Lung (tissue), 12 donors: ENCODE data around the gene NAALADL2. TPM values are rescaled to one million over a fixed set of nuclear protein-coding genes. Genes with fewer than 3 reads are reported as not detected.
"Not testable (repeated sequence)": the region's sequence is repeated elsewhere in the genome, so short reads cannot be mapped to it uniquely, and the experiment has no call there.

Source experiments
- ATAC-seq: fragments of 200-7000 bp; cut with Tn5 transposase; one replicate; pipeline ENCODE4 v1.9.1; 2020; ENCODE audit warnings: moderate number of reproducible peaks; ENCODE audit not compliant: insufficient read depth, low FRiP score
- DNase-seq, 3 donors: peaks; one replicate each; pipeline ENCODE4 v3.0.0-alpha.2; 2013 to 2017
- H3K27ac ChIP-seq, 2 donors: one replicate each; pipeline ENCODE4 v1.5.1; 2013; ENCODE audit warnings: mild to moderate bottlenecking in 2 of 2, moderate library complexity in 2 of 2, control low read depth in 1 of 2, inconsistent platforms in 1 of 2, low read depth in 1 of 2, low read length in 1 of 2
- H3K27me3 ChIP-seq, 3 donors: one replicate each; pipeline ENCODE4 v1.5.1; 2013; ENCODE audit warnings: low read length in 2 of 3; ENCODE audit not compliant: control insufficient read depth in 3 of 3, insufficient read depth in 3 of 3
- H3K36me3 ChIP-seq, 4 donors: one replicate each; pipeline ENCODE4 v1.5.1; 2013; ENCODE audit warnings: low read length in 4 of 4, mild to moderate bottlenecking in 1 of 4, moderate library complexity in 1 of 4; ENCODE audit not compliant: control insufficient read depth in 4 of 4, insufficient read depth in 4 of 4
- H3K4me1 ChIP-seq, 5 donors: one replicate each; pipeline ENCODE4 v1.5.1; 2013; ENCODE audit warnings: low read length in 5 of 5, mild to moderate bottlenecking in 2 of 5, moderate library complexity in 1 of 5; ENCODE audit not compliant: control insufficient read depth in 5 of 5, insufficient read depth in 5 of 5
- H3K4me3 ChIP-seq: one replicate; pipeline ENCODE4 v1.5.1; 2013; ENCODE audit warnings: mild to moderate bottlenecking, control low read depth, moderate library complexity
- H3K9ac ChIP-seq, 2 donors: one replicate each; pipeline ENCODE4 v1.5.1; 2013; ENCODE audit warnings: low read length in 2 of 2, control low read depth in 1 of 2; ENCODE audit not compliant: insufficient read depth in 1 of 2
- H3K9me3 ChIP-seq, 4 donors: one replicate each; pipeline ENCODE4 v1.5.1; 2013; ENCODE audit warnings: low read length in 3 of 4, mild to moderate bottlenecking in 1 of 4, moderate library complexity in 1 of 4; ENCODE audit not compliant: control insufficient read depth in 4 of 4, insufficient read depth in 3 of 4
- WGBS, 2 donors: extraction: QIAGEN DNeasy Blood & Tissue Kit; methylation state at CpG; one replicate each; pipeline ENCODE4 v1.1.7; 2013; 5-methylcytosine and 5-hydroxymethylcytosine counted together
- polyA plus RNA-seq, 2 donors: library from polyadenylated mRNA; stranded (reverse); fragments of 200-250 nt; gene quantifications; one replicate each; pipeline ENCODE4 v1.2.1, GENCODE V29; 2013
- total RNA-seq, 2 donors: library from RNA; depleted of rRNA in 1 of 2; stranded (reverse); fragments of >200 nt in 1 of 2; gene quantifications; one replicate each; pipeline ENCODE4 v1.2.1, GENCODE V29; 2014 to 2021
- TF ChIP-seq, protein P1 (sequence below): IDR thresholded peaks from 2 replicates; pipeline ENCODE4 v1.5.1; 2012; ENCODE audit warnings: mild to moderate bottlenecking; ENCODE audit errors: control extremely low read depth, extremely low read depth
- donor health status: control.
- donor health status: control.
- donor health status: Bipolar disorder and iron deficiency.
- donor health status: healthy.
- donor health status: DM: yes; HTN: yes; CAD: no.

NAALADL2 gene
- total and polyA plus RNA-seq, 4 donors: 0.49 to 46.7 (median 4.7) TPM

DNA sequence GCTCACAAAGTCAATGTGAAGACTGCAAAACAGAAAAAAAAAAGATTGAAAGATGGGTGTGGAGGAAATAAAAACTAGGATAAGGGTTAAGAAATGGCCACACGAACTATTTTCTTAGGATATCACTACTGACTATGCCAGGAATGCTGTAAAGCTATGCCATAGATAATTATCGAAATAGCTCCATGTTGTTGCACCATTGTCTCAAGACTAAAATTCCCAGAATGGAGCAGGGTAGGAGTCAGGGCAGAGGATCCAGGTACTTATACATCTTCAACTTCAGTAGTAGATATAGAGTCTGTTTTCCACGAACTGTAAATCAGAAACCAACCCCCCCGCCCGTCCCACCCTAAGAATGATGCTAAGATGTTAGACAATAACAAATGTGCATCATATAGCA is 302.2 kb downstream of the NAALADL2 start:
- TF ChIP-seq, protein P1, sequence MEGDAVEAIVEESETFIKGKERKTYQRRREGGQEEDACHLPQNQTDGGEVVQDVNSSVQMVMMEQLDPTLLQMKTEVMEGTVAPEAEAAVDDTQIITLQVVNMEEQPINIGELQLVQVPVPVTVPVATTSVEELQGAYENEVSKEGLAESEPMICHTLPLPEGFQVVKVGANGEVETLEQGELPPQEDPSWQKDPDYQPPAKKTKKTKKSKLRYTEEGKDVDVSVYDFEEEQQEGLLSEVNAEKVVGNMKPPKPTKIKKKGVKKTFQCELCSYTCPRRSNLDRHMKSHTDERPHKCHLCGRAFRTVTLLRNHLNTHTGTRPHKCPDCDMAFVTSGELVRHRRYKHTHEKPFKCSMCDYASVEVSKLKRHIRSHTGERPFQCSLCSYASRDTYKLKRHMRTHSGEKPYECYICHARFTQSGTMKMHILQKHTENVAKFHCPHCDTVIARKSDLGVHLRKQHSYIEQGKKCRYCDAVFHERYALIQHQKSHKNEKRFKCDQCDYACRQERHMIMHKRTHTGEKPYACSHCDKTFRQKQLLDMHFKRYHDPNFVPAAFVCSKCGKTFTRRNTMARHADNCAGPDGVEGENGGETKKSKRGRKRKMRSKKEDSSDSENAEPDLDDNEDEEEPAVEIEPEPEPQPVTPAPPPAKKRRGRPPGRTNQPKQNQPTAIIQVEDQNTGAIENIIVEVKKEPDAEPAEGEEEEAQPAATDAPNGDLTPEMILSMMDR: no peak
- H3K27ac ChIP-seq: no peak overlapping the region
- 92 to 93% methylated on average over 5 of the region's 5 CpGs for WGBS, 2 donors
- H3K27me3 ChIP-seq: no peaks in the 10 kb centered on the region
- no peak overlapping the region for H3K9ac ChIP-seq
- DNase-seq (no peak), ATAC-seq (no peak)
- H3K4me3 ChIP-seq: no peak overlapping the region
- H3K4me1 ChIP-seq: no peaks in the 10 kb centered on the region
- H3K36me3 ChIP-seq: no peaks in the 10 kb centered on the region
- no peaks in the 10 kb centered on the region for H3K9me3 ChIP-seq

DNA sequence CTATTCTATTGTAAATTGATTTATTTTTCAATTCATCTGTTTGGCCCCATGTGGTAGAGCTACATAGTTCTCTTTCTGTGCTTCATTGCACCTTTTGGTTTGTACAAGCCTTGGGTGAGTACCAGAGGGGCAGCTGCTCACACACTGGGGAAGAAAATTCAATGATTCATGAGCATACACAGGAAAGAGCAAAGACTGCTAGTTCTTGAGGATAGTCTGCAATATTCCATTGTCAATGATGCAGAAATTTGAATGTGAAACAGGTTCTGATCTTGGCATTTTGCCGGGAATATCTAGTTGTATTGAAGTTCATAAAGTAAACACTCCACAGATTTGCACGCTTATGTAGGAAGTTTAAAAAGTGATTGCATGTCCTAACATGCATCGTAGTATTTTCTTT is 304.6 kb downstream of the NAALADL2 start:
- Histone ChIP-seq H3K27me3 (no peaks in the 10 kb centered on the region), H3K27ac (no peak overlapping the region), H3K9me3 (no peaks in the 10 kb centered on the region), H3K4me1 (no peaks in the 10 kb centered on the region), H3K36me3 (no peaks in the 10 kb centered on the region), H3K4me3 (no peak overlapping the region), H3K9ac (no peak overlapping the region)
- ATAC-seq (no peak), DNase-seq (peak in 1 of 3 donors; percentile 18)
- WGBS, 2 donors: 46 to 71% methylated on average over 3 of the region's 3 CpGs
- TF ChIP-seq, protein P1: no peak

DNA sequence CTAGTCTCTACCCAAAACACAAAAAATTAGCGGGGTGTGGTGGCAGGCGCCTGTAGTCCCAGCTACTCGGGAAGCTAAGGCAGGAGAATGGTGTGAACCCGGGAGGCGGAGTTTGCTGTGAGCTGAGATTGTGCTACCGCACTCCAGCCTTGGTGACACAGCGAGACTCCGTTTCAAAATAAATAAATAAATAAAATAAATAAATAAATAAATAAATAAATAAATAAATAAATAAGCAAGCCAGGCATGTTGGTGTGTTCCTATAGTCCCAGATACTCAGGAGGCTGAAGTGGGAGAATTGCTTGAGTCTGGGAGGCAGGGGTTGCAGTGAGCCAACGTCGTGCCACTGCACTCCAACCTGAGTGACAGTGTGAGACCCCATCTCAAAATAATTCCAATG is 314.0 kb downstream of the NAALADL2 start:
- DNase-seq, H3K27me3 ChIP-seq, ATAC-seq, H3K9me3 ChIP-seq, H3K27ac ChIP-seq, H3K4me1 ChIP-seq, H3K36me3 ChIP-seq, H3K9ac ChIP-seq, H3K4me3 ChIP-seq: not testable (repeated sequence)
- WGBS, 2 donors: 97 to 98% methylated on average over 10 of the region's 10 CpGs

DNA sequence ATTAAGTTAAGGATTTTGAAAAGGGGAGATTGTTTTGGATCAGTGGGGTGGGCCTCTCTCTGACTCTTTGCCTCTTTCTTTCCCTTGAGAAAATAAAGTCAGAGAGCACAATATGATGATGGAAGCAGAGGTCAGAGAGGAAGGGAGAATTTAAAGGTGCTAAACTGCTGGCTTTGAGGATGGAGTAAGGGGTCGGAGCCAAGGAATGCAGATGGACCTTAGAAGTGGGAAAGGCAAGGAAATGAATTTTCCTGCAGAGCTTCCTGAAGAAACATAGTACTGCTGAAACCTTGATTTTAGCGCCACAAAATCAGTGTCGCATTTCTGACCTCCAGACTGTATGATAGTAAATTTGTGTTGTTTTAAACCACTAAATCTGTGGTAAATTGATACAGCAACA is 317.4 kb downstream of the NAALADL2 start:
- TF ChIP-seq, protein P1: no peak
- Histone ChIP-seq H3K27me3 (no peaks in the 10 kb centered on the region), H3K27ac (no peak overlapping the region), H3K9me3 (no peaks in the 10 kb centered on the region), H3K4me1 (no peaks in the 10 kb centered on the region), H3K4me3 (no peak overlapping the region), H3K9ac (no peak overlapping the region), H3K36me3 (no peaks in the 10 kb centered on the region)
- ATAC-seq (no peak), DNase-seq (no peak)
- 73 to 81% methylated on average over 3 of the region's 3 CpGs for WGBS, 2 donors
